ENCODE data around the gene CRYGN. TPM values are rescaled to one million over a fixed set of nuclear protein-coding genes. Genes with fewer than 3 reads are reported as not detected.

Gene CRYGN
- polyA plus RNA-seq, 3 donors: not detected

GRCh38 chr7:151469281-151469680 lies 29.3 kb upstream of the CRYGN start:
- H4K20me1 ChIP-seq (ENCODE audit: insufficient read depth, low read length): peaks cover 18% of the 10 kb centered on the region
- no CpG with 5 or more reads among the region's 5 CpGs for WGBS (ENCODE audit: insufficient coverage)
- H3K4me2 ChIP-seq (replicated peaks; ENCODE audit: extremely low read depth, low read length, poor library complexity, severe bottlenecking): no peak overlapping the region
- no peak overlapping the region for H3K4me3 ChIP-seq (replicated peaks in 1 of 3; ENCODE audit: low read depth in 2 of 3, low read length in 3 of 3)
- H3K9me3 ChIP-seq (replicated peaks in 1 of 2; ENCODE audit: control insufficient read depth in 1 of 2, insufficient read depth in 1 of 2, low read length in 2 of 2): no peaks in the 10 kb centered on the region
- no peak overlapping the region for H3K27ac ChIP-seq (ENCODE audit: low read depth in 1 of 2, low read length in 2 of 2)
- Mint-ChIP-seq H3K4me3 (no peak overlapping the region), H3K27me3 (ENCODE audit: low read depth in 3 of 3) (no peaks in the 10 kb centered on the region), H3K27ac (peak overlapping the region in 1 of 7 donors; percentile 21), H3K4me1 (no peaks in the 10 kb centered on the region), H3K36me3 (peaks cover 96% of the 10 kb centered on the region in 2 donors), H3K9me3 (peaks cover 0 to 9% (median under 1%) of the 10 kb centered on the region in 7 donors)
- no peak overlapping the region for H2AFZ ChIP-seq (ENCODE audit: insufficient read depth, low read depth, low read length, poor library complexity, severe bottlenecking)
- peaks cover 15% of the 10 kb centered on the region for H3K79me2 ChIP-seq (ENCODE audit: insufficient read depth, low read length)
- H3K9ac ChIP-seq (ENCODE audit: insufficient read depth, low read length, poor library complexity, severe bottlenecking): no peak overlapping the region
- peaks cover 68 to 98% of the 10 kb centered on the region in 2 donors for H3K36me3 ChIP-seq (replicated peaks in 1 of 2; ENCODE audit: control insufficient read depth in 1 of 2, insufficient read depth in 2 of 2, low read length in 2 of 2)
- intact Hi-C loops (cut with micrococcal nuclease): no loop called here
- DNase-seq: no peak
- no peaks in the 10 kb centered on the region for H3K4me1 ChIP-seq (ENCODE audit: control insufficient read depth in 1 of 2, insufficient read depth in 2 of 2, low read length in 2 of 2)
- no peak for TF ChIP-seq CTCF (IDR thresholded peaks at IDR 0.05)
- H3K27me3 ChIP-seq (ENCODE audit: control insufficient read depth in 2 of 2, insufficient read depth in 2 of 2, low read length in 2 of 2): no peaks in the 10 kb centered on the region

DNA sequence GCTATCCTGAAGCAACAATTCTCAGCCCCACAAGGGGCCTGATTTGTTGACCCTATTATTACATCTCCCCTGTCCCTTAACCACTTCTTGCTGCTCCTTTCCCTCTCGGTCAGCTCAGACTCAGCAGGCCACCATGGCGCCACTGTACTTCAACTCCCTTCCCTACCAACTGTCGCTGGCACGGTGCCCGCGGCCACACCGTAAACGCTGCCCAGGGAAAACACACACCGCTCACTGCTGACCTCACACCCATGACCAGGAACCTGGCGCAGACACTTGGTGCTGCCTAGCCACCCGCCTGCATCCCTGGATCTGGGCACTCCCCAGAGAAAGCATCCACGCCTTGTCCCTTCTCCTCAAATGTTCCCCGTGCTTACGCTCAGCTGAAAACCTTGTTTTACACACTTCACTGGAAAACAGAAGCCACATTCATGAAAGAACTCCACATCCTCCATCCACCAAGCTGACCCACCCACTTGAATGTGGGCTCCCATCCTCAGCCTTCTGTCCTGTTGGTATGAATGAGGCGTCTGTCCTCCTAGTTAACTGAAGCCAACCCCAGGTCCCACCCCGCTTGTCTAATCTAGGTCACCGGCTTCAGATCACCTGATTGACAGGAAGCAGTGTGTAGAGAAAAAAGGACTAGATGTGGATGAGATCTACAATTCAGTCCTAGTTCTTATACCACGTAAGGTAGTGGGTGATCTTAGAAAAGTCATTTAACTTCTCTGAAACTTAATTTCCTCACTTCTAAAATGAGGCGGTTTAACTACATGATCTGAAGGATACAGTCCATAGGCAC lies 28.5 kb upstream of the CRYGN start:
- Histone ChIP-seq H2AFZ (ENCODE audit: insufficient read depth, low read depth, low read length, poor library complexity, severe bottlenecking) (no peak overlapping the region), H3K4me1 (ENCODE audit: control insufficient read depth in 1 of 2, insufficient read depth in 2 of 2, low read length in 2 of 2) (no peaks in the 10 kb centered on the region), H3K79me2 (ENCODE audit: insufficient read depth, low read length) (peaks cover 7% of the 10 kb centered on the region), H3K4me3 (replicated peaks in 1 of 3; ENCODE audit: low read depth in 2 of 3, low read length in 3 of 3) (no peak overlapping the region), H3K27me3 (ENCODE audit: control insufficient read depth in 2 of 2, insufficient read depth in 2 of 2, low read length in 2 of 2) (no peaks in the 10 kb centered on the region), H3K36me3 (replicated peaks in 1 of 2; ENCODE audit: control insufficient read depth in 1 of 2, insufficient read depth in 2 of 2, low read length in 2 of 2) (peaks cover 68 to 89% of the 10 kb centered on the region in 2 donors), H3K4me2 (replicated peaks; ENCODE audit: extremely low read depth, low read length, poor library complexity, severe bottlenecking) (no peak overlapping the region), H3K9me3 (replicated peaks in 1 of 2; ENCODE audit: control insufficient read depth in 1 of 2, insufficient read depth in 1 of 2, low read length in 2 of 2) (peaks cover 6 to 7% of the 10 kb centered on the region in 2 donors), H4K20me1 (ENCODE audit: insufficient read depth, low read length) (peaks cover 18% of the 10 kb centered on the region), H3K27ac (ENCODE audit: low read depth in 1 of 2, low read length in 2 of 2) (no peak overlapping the region), H3K9ac (ENCODE audit: insufficient read depth, low read length, poor library complexity, severe bottlenecking) (no peak overlapping the region)
- no peak for DNase-seq
- Mint-ChIP-seq H3K4me3 (no peak overlapping the region), H3K27ac (peak overlapping the region in 6 of 7 donors; percentile 21 to 70 (median 56)), H3K9me3 (peaks cover under 1 to 11% (median 6%) of the 10 kb centered on the region in 7 donors), H3K4me1 (no peaks in the 10 kb centered on the region), H3K36me3 (peaks cover 91 to 94% of the 10 kb centered on the region in 2 donors), H3K27me3 (ENCODE audit: low read depth in 3 of 3) (peaks cover 0 to 2% (median 0%) of the 10 kb centered on the region in 3 donors)
- WGBS (ENCODE audit: insufficient coverage): 97% methylated on average over 14 of the region's 19 CpGs
- intact Hi-C loops (cut with micrococcal nuclease): no loop called here
- TF ChIP-seq CTCF (IDR thresholded peaks at IDR 0.05): no peak
